HG03432 (cell line): ENCODE measurements around the gene TSHB.

Experiments used
- ATAC-seq: cut with Tn5 transposase; IDR thresholded peaks from one replicate; pipeline ENCODE4 v1.9.1; 2021; ENCODE audit warnings: mild to moderate bottlenecking, moderate library complexity; ENCODE audit not compliant: unreplicated experiment

Gene TSHB

DNA sequence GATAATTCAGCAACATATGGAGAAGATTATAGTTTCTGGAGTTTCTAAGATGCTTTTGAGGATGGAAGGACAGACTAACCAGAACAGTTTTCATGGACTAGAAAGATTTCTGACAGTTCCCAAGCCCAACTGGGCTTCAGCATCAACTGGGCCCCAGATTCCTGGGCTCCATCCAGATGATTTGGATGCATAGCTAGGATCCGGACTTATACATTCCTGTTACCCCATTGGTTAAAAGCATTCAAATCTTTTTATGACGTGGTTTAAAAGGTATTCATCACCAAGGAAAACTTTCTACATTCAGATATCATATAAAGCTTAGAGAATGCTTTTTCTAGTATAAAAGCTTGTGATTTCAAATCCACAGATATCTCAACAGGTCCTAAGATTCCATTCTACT is 29.7 kb downstream of the TSHB start:
- ATAC-seq = no peak

DNA sequence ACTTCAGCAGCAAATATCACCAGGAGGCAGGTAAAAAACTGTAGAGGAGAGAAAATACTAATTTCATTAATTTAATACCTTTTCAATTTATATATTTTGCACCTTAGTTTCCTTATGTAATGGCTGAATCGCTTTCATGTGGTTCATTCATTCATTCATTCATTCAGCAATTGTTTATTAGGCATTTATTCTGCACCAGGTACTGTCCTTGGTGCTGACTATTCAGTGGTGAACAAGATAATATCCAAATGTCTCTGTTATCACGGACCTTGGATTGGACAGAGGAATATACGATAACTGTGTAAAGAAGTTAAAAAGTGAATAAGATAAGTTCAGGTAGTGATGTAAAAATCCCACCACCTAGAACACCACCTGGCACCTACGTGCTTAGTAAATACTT is 30.9 kb downstream of the TSHB start:
- no peak for ATAC-seq

DNA sequence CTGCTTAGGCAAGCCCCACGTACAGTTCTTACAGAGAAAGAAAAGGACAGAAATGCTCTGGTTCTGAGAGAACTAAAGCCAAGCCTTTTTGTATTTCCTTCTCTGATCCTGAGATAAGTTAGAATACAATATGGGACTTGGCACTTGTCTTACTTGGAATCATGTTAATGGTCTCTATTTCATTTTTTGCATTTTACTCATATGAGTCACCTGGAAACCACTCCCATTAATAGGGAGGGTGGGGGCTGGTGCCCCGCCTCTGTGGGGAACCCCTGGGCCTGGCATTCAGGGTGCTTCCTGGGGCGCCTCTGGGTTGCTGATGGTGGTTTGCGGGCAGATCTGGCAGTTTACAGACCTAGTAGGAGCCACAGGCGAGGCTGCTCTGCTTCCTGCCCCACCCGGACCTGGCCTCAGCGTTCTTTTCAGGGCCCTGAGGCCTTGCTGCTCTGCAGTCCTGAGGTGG is 32.9 kb downstream of the TSHB start:
- peak; percentile 92 for ATAC-seq

DNA sequence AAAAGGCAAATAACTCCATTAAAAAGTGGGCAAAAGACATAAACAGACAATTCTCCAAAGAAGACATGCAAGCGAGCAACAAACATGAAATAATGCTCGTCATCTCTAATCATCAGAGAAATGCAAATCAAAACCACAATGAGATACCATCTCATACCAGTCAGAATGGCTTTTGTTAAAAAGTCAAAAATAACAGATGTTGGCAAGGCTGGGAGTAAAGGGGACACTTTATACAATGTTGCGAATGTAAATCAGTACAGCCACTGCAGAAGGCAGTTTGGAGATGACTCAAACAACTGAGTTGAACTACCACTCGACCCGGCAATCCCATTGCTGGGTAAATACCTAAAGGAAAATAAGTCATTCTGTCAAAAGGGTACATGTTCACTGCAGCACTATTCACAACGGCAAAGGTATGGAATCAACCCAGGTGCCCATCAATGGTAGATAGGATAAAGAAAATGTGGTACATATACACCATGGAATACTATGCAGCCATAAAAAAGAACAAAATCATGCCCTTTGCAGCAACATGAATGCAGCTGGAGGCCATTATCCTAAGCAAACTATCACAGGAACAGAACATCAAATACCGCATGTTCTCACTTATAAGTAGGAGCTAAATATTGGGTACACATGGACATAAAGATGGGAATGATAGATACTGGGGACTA is 33.7 kb downstream of the TSHB start:
- ATAC-seq = peak; percentile 44

DNA sequence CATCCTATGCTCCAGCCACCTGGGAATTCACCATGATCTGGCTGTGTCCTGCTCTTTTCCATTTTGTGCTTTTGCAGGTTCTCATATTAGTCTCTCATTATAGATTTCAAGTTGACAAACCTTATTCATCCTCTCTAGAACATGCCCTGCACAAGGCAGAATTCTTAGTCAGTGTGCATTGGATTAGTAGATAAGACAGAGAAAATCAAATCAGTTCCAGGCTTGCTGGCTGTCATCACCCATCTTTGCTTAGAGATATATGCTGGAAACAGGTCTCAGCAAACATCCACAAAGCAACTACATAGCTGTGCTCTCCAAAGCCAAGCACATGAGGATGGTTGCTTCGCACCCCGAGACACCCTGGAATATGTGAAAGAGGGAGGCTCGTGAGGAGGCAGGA is 34.8 kb downstream of the TSHB start:
- no peak for ATAC-seq

DNA sequence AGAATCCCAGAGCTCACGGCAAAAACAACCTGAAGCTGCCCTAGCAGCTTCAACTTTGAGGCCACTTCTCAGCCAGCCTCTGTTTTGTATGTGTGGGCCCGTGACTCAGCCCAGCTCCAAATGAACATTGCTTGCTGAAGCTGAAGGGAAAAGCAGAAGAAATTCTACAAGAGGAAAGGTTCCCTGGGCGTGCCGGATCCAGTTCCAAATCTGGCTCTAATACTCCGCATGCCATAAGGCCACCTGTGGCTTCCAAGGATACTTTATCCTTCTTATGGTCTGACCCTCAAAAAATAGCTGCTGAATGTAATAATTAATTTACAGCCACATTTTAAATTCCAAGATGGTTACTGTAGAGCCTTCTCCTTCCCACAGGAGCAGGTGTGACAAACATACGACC is 35.4 kb downstream of the TSHB start:
- ATAC-seq = no peak

DNA sequence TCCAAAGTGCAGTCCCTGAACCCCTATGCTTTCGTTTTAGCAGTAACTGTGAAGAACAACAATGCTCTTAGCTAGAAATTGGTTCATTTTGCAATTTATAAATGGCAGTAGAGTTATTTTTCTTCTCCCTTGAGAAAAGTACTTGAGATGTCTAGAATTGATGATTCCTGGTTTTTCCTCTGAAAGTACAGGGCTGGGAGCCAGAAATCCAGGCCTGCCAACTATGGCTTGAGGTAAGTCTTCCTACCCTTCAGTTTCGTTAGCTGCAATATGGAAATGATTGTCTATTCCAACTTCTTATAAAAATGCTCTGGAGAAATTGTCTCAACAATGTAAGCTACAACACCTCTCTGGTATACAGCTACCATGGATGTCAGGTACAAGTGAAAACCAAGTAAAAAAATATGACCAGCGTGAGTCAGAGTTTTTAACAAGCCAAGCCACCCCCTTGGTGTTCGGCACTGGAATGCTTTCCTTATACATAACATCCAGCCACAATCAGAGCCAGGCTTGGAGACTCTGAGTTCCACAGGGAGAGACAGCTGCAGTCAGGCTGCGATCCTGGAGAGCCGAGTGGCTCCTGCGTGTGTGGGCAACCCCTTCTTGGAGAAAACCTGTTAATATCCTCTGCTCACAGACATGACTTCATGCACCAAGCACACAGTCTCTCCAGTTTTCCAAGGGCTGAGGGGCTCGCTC is 37.7 kb downstream of the TSHB start:
- ATAC-seq = no peak

DNA sequence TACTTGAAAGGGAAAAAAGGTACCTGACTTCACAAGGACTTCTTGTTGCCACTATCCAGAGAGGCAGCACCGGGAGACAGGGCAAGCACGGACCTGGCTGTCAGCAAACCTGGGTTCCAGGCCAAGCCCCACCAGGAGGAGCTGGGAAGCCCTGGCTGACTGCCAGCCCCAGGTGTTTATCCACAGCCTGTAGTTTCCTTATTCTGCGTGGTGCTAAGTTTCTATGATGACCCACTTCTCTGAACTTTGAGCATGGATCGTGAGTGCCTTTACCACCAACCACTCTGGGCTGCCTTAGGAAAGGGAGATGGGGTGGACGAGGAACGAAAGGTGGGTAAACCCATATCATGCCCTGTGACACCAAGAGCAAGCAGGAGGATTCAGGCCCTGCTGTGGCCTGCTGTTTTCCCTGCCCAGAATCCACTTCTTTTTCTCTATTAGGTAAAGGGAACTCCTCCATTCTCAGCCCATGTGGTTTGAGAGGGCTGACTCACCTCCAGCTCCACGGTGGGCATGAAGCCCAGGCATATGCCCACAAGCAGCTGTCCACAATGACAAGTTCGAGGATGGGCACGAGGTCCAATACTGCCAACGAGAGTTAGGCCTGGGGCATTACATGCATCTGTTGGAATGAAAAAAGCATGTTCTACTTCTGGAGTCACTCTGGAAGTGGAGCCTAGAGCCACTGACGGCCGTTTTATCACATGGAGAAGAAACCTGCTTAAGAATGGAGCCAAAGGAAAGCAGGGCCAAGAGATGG is 39.4 kb downstream of the TSHB start:
- ATAC-seq = no peak

DNA sequence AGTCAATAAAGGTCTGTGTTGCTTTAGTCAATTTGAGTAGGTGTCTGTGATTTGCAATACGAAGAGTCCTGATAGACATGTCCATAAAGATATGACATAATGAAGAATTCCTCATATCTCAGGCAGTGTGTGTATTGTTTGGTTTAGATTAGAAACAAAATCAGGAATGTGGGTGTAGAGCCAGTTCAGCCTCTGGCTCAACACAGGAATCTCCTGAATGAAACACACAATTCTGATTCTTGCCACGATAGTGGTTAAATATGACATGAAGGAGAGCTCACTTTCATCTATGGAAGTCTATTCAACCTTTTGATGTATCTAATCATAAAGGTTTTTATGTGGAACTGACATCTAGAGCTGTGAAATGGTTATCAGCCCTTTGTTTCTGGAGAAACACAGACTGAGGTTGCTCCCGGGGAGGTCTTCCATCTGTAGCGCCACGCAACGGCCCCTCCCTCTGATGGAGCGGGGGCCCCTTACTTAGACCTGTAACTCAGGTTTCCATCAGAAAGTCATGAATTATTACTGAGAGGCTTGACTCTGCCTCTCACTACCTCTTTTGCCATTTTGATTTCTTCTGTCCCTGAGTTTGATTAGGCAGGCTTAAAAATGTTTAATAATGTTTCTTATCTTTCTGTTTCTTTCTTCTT is 40.2 kb downstream of the TSHB start:
- ATAC-seq = no peak

DNA sequence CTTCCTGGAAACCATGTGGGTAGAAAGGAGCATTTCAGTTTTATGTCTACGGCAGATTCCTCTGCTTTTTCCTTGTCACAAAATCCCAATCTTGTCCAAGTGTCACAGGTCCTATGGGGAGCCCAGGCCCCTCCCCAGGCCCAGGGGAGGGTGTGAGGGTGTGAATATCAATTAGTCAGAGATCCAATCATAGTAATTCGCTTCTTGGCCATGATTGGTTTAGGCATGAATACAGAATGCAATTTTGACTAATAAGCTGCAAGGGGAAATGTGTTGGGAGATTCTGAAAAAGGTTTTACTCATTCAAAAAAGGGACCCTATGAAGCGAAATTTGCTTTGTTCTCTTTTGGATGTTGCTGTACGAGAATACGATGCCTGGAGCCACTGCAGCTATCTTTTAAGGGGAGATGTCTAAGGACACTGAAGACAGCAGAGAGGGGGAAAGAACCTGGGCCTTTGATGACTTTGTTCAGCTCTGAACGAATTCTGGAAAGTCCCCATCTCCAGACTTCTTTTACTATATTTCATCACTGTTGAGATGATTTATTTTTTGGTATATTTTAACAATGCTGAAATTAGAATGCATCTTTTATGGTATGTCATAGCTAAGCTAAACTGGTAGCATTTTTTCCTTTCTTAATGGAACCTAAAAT is 41.5 kb downstream of the TSHB start:
- no peak for ATAC-seq

DNA sequence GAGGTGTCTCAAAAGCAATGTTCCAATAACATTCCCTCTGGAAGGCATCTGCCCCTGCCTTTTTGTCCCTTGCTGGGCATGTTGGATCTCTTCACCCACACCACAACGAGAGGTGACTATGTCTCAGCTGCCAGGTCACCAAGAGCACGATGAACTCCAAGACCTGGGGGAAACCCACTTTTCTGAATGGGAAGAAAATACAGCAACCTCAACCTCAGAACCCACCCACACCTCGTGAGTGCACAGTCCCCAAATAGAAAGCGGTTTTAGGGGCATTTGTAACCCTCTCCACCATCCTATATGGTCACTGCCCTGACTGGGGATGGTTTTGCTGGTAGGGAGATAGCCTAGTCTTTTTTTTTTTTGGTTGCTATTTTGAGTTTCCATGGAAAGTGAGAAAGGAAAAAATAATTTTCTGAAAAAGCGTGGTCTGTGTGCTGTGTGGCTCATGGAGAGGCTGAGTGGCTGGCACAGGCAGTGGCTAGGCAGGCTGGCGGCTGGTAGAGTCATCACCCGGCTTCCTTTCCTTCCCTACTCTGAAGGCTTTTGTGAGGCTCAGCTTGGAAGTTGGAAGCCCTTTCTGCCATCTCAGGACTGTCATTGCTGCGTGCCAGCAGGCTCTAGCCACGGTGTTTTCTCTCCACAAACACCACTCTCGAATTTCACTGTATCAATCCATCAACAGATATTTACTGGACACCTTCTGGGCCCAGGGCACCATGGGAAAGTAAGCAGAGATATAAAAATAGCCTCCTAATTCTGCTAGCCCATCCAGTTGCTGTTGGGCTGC is 43.9 kb downstream of the TSHB start:
- ATAC-seq = peak; percentile 55

DNA sequence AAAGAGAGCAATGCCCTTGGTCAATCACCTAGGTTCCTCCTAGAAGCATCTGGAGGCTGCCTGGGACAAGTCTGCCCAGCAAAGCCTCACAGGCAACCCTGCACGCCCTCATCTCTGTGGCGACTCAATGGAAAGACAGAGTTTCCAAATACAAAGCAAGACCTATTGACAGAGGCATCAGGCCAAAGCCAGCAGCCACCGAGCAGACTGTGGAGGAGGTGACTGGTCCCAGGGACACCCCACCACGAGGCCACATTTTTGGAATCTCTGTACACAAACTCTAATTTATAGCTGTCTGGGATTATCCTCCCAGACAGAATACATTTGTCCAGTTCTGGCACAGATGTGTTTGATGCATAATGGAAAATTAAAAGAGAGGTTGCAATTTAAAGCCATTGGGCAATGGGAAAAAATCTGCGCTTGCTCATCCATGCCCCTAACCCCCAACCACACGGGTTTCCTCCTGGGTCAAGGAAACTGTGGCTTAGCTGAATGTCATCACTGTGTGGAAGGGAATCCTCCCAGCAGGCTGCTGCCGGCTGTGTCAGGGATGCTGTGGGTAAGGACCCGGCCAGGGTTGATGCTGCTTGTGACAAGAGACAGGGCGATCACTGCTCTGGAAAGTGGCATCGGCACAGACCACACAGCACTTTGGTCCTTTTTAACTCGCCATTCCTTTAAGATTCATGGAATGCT is 45.4 kb downstream of the TSHB start:
- ATAC-seq = no peak

DNA sequence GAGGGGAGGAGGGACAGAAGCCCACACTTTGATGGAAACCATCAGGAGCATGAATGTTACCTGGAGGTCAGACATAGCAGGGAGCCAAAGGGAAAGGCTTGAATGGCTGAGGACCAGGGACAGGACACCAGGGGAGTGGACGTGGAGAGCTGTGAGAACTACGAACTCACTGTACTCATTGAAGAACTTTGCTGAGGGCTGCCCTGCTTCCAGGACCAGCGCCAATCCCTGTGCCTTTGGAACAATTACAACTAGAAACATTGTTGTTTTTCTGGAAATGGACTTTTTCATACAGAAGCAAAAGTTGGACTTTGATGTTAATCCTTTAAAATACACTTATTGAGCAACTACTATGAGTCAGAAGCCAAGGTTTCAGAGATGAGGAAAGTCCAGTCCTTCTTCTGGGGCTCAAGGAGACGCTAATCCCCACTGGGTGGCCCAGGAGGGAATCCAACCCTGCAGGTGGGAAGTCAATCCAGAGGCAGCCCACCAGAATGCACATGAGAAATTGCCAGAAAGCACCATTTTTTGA is 46.8 kb downstream of the TSHB start:
- no peak for ATAC-seq

DNA sequence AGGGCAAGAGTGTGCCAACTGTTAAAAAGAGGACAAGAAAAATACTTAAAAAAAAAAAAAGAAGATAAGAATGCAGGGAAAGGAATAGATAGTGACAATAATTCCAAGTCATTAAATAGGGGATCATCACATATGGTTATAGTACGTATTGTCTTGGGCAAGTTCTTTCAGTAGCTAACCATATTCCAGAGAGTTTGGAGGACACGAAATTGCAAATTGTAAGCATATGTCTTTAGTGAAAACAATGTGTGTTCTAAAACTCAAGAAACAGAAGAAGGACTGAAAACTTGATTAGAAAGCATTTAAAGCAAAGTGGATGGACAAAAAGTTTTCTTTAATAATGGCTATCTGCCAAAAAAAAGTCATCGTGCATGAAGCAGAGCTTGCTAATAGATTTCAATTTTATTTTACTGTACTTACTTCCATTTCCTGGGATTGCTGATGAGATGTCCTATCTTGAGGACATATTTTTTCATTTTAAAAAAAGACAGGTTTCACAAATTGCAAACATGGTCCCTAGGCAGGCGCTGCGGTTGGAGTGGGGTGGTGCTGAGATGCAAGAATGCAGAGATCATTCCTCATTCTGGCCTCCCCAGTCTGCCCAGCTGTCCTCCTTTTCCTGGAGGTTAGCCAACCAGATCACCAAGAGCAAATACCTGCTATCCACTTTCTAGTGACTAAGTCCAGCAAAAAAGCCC is 47.8 kb downstream of the TSHB start:
- no peak for ATAC-seq

DNA sequence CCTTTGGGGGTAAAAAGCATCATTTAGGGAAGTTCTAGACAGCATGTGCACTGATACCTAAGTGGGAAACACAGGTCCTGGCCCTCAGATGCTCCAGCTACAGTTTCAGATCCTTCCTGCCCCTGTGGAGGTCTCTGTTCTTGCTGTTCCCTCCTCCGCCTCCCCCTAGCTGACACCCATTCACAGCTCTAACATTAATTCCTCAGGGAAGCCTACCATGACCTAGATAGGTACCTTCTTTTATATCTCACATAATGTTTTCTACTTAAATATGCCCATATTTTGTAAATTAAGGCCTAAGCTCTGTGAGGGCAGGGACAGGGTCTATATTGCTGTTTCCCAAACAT is 48.3 kb downstream of the TSHB start:
- no peak for ATAC-seq

DNA sequence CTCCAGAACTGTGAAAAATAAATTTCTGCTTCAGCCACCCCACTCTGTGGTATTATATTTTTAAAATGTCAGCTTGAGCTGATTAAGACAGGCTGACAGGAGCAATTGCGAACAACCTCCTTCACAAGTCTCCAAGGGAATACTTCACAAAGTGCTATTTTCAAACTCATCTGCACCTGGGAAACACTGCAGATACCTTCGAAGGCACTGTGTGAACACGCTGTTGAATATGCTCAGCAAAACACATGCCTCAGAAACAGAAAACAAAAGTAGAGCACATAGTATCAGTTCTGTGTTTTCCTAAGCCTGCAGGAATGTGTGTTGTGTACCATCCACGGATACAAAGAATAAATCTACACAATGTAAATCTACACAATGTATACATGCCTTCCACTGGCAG is 49.1 kb downstream of the TSHB start:
- ATAC-seq = no peak

DNA sequence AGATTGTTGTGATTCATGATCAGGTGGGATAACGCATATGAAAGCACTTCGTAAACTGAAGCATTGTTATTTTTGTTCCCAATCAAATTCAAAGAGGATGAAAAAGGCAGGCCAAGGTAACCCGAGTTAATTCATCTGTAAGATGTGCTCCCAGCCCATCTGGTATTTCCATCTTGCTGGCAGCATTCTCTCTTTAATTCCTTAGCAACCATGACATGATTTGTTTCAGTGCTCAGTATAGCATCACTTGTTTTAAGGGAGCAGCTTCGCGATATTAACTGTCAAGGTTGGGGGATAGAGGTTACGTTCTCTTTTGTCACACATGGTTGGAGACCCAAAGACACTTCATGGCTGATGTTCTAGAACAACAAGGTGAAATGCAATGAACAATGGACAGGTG is 53.3 kb downstream of the TSHB start:
- no peak for ATAC-seq
